Measurements from ENCODE around the gene SYT1.

SYT1 gene

DNA sequence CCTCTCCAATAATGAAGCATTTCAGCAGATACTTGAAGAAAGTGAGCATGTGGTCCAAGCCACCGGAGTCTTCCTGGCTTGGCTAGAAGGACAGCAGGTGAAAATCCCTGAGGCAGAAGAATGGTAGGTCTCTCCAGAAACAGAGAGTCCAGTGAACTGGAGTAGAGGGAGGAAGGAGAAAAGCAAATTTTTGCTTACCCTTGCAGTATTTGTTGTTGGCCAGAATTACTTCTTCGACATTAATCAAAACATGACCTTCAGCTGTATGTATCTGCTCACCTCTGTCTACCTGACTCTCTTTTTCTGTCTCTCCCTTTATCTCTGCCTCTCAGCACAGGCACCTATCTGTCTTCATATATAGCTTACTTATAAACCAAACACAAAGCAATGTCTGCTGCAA lies 208.9 kb downstream of the SYT1 start:
- no peak for TF ChIP-seq FOXP2 (optimal IDR thresholded peaks at IDR 0.05; ENCODE audit: borderline replicate concordance, extremely low read depth, extremely low read length, insufficient read depth)
- TF ChIP-seq, protein P1, sequence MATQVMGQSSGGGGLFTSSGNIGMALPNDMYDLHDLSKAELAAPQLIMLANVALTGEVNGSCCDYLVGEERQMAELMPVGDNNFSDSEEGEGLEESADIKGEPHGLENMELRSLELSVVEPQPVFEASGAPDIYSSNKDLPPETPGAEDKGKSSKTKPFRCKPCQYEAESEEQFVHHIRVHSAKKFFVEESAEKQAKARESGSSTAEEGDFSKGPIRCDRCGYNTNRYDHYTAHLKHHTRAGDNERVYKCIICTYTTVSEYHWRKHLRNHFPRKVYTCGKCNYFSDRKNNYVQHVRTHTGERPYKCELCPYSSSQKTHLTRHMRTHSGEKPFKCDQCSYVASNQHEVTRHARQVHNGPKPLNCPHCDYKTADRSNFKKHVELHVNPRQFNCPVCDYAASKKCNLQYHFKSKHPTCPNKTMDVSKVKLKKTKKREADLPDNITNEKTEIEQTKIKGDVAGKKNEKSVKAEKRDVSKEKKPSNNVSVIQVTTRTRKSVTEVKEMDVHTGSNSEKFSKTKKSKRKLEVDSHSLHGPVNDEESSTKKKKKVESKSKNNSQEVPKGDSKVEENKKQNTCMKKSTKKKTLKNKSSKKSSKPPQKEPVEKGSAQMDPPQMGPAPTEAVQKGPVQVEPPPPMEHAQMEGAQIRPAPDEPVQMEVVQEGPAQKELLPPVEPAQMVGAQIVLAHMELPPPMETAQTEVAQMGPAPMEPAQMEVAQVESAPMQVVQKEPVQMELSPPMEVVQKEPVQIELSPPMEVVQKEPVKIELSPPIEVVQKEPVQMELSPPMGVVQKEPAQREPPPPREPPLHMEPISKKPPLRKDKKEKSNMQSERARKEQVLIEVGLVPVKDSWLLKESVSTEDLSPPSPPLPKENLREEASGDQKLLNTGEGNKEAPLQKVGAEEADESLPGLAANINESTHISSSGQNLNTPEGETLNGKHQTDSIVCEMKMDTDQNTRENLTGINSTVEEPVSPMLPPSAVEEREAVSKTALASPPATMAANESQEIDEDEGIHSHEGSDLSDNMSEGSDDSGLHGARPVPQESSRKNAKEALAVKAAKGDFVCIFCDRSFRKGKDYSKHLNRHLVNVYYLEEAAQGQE (IDR thresholded peaks at IDR 0.05; ENCODE audit: insufficient read depth in 1 of 2, low read depth in 2 of 2, low read length in 2 of 2): no peak
- no peak for TF ChIP-seq POLR2AphosphoS5 (IDR thresholded peaks at IDR 0.05; ENCODE audit: low read depth, low read length)

DNA sequence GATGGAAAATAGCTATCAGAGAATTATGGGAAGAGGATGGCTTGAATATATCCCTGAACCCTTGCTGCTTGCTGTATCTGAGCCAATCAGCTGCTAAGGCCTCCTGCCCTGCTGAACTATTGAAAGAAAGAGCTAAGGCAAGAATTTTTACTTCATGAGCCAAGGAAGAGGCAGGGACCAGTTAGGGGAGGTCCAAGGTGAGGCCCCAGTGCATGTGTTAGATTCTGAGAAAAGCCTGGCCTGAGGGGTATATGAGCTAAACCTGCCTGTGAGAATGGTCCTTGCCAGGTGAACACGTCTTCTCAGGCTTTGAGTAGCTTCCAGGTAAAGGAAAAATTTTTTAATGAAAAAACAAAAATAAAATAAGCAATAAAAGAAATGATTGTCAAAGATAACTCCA lies 218.0 kb downstream of the SYT1 start:
- no peak for TF ChIP-seq SIN3A (IDR thresholded peaks at IDR 0.05; ENCODE audit: borderline replicate concordance, insufficient read depth, low read length)
- no peak for TF ChIP-seq POLR2AphosphoS5 (IDR thresholded peaks at IDR 0.05; ENCODE audit: low read depth, low read length)

DNA sequence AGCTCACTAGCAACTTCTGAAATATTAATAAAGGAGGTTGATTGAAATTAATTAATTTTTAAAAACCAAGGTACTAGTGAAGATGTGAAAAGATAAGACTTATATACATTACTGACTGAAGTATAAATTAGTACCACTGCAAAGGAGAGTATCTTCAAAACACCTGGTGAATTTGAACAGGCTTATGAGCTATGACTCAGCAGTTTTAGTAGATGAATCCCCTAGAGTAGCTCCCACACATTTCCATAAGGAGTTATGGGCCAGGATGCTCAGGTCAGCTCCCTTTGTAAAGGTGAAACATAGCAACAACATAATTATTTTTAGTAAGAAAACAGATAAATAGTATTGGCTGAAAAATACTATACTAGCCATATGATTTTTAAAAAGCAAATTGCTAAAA lies 218.6 kb downstream of the SYT1 start:
- TF ChIP-seq POLR2AphosphoS5 (IDR thresholded peaks at IDR 0.05; ENCODE audit: low read depth, low read length) (no peak), TAF1 (IDR thresholded peaks at IDR 0.05; ENCODE audit: borderline replicate concordance, insufficient read depth, low read length) (no peak), SIN3A (IDR thresholded peaks at IDR 0.05; ENCODE audit: borderline replicate concordance, insufficient read depth, low read length) (no peak), FOXP2 (optimal IDR thresholded peaks at IDR 0.05; ENCODE audit: borderline replicate concordance, extremely low read depth, extremely low read length, insufficient read depth) (no peak)
- TF ChIP-seq, protein P1 (IDR thresholded peaks at IDR 0.05; ENCODE audit: insufficient read depth in 1 of 2, low read depth in 2 of 2, low read length in 2 of 2): no peak

DNA sequence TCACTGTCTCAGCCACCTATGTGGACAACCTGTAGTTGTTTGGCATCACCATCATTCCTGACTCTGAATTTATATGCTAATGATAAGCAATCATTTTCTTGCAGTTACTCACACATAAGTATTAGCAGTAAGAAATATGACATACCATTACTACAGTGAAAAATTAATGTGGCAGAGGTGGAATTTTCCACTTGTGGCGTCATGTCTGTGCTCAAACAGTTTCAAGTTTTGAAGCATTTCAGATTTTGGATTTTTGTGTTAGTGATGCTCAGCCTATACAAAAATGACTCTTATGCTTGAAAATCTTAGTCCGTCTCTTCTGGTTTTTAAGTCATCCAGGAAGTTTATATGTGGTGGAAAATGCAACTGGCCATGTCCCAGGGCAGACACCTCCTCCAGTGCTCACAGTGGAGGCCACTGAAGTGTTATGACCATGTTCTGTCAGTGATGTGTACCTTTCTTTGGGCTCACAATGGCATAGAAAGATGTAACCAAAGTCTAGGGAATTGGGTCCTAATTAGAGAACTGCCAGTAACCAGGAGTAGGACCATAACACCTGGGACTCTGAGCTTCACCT lies 220.6 kb downstream of the SYT1 start:
- TF ChIP-seq SIN3A (IDR thresholded peaks at IDR 0.05; ENCODE audit: borderline replicate concordance, insufficient read depth, low read length): no peak
- no peak for TF ChIP-seq FOXP2 (optimal IDR thresholded peaks at IDR 0.05; ENCODE audit: borderline replicate concordance, extremely low read depth, extremely low read length, insufficient read depth)
- TF ChIP-seq TAF1 (IDR thresholded peaks at IDR 0.05; ENCODE audit: borderline replicate concordance, insufficient read depth, low read length): no peak
- TF ChIP-seq, protein P1 (IDR thresholded peaks at IDR 0.05; ENCODE audit: insufficient read depth in 1 of 2, low read depth in 2 of 2, low read length in 2 of 2): no peak
- TF ChIP-seq POLR2AphosphoS5 (IDR thresholded peaks at IDR 0.05; ENCODE audit: low read depth, low read length): no peak

DNA sequence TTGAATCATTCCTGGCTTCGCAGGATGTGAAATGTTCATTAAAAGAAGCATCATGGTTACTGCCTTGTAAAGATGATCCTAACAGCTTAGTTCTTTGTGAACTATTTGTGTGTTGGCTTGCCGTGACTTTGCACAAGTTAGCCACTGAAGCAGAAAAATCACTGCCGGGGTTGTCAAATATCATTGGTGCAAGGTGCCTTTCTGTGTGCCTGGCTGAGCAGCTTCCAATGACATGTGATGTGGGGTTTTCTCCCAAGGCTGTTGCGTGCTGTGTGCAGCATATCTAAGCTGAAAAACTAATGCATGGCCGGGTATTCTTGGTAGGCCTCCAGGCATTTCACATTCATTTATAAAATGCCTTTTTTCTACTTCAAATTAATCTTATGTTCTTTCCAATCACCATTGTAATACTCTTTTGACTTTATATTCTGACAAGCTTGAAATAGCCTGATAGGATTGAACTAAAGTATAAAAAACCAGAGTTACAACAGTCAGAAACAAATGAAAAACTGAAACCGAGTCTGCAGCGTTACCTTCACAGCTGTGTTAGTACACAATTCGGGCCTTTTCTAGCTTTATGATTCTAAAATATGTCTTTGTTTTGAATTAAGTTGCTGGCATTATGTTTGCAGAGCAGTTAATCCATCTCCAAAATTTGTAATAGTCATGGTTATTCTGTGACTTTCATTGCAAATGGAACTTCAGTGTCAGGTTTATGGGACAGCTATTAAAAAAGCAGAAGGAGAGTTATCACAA lies 222.1 kb downstream of the SYT1 start:
- no peak for TF ChIP-seq POLR2AphosphoS5 (IDR thresholded peaks at IDR 0.05; ENCODE audit: low read depth, low read length)
- TF ChIP-seq, protein P1 (IDR thresholded peaks at IDR 0.05; ENCODE audit: insufficient read depth in 1 of 2, low read depth in 2 of 2, low read length in 2 of 2): no peak
- no peak for TF ChIP-seq SIN3A (IDR thresholded peaks at IDR 0.05; ENCODE audit: borderline replicate concordance, insufficient read depth, low read length)
- TF ChIP-seq TAF1 (IDR thresholded peaks at IDR 0.05; ENCODE audit: borderline replicate concordance, insufficient read depth, low read length): no peak
- TF ChIP-seq FOXP2 (optimal IDR thresholded peaks at IDR 0.05; ENCODE audit: borderline replicate concordance, extremely low read depth, extremely low read length, insufficient read depth): no peak
